Measurements from ENCODE around the gene KRTAP5-4. TPM values are rescaled to one million over a fixed set of nuclear protein-coding genes. Genes with fewer than 3 reads are reported as not detected.
"Not testable (repeated sequence)": the region's sequence is repeated elsewhere in the genome, so short reads cannot be mapped to it uniquely, and the experiment has no call there.

Gene KRTAP5-4
- total RNA-seq, 1 donor from 2014 or later: not detected

DNA sequence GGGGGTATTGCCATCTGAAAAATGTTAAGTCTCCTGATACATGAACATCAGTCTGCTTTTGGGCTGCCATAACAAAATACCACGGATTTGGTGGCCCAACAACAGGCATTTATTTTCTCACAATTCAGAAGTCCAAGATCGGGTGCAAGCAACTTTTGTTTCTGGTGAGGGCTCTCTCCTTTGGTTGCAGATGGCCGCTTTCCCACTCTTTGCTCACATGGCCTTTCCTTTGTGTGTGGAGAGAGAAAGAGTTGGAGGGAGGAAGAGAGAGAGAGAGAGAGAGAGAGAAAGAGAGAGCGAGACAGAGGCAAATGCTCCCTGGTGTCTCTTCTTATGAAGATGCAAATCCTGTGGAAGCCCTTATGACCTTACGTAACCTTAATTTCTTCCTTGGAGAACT, 21.3 kb downstream of the KRTAP5-4 start:
- Mint-ChIP-seq H3K4me3 (ENCODE audit: unreplicated experiment) (no peak overlapping the region), H3K4me1 (ENCODE audit: low read depth, unreplicated experiment) (no peaks in the 10 kb centered on the region), H3K27me3 (ENCODE audit: low read depth, unreplicated experiment) (peaks cover 61% of the 10 kb centered on the region), H3K9me3 (ENCODE audit: unreplicated experiment) (peaks cover 2% of the 10 kb centered on the region), H3K36me3 (ENCODE audit: low read depth, unreplicated experiment) (peaks cover 3% of the 10 kb centered on the region), H3K27ac (ENCODE audit: unreplicated experiment) (no peak overlapping the region)
- H3K4me2 ChIP-seq (ENCODE audit: low read length): no peak overlapping the region
- H3K27ac ChIP-seq (ENCODE audit: low read depth, low read length): no peak overlapping the region
- no peaks in the 10 kb centered on the region for H4K20me1 ChIP-seq (ENCODE audit: insufficient read depth, low read length)
- no peaks in the 10 kb centered on the region for H3K4me1 ChIP-seq (ENCODE audit: insufficient read depth, low read length)
- no peaks in the 10 kb centered on the region for H3K9me3 ChIP-seq (ENCODE audit: insufficient read depth, low read depth, low read length)
- DNase-seq (ENCODE audit: low read depth) (no peak), FAIRE-seq (no peak)
- no peak for TF ChIP-seq CTCF (IDR thresholded peaks at IDR 0.05; ENCODE audit: insufficient read depth, low read depth, low read length)
- no peak for TF ChIP-seq EZH2 (IDR thresholded peaks at IDR 0.05; ENCODE audit: insufficient read depth, low read length)
- no peak overlapping the region for H2AFZ ChIP-seq (ENCODE audit: low read depth, low read length)
- no peak overlapping the region for H3K9ac ChIP-seq (ENCODE audit: low read length)
- no peaks in the 10 kb centered on the region for H3K36me3 ChIP-seq (ENCODE audit: insufficient read depth, low read length)
- peaks cover 26% of the 10 kb centered on the region for H3K27me3 ChIP-seq (ENCODE audit: insufficient read depth, low read length)
- no peaks in the 10 kb centered on the region for H3K79me2 ChIP-seq (ENCODE audit: insufficient read depth, low read length)
- no peak overlapping the region for H3K4me3 ChIP-seq (ENCODE audit: insufficient read depth, low read depth, low read length)

- FAIRE-seq (no peak), DNase-seq (ENCODE audit: low read depth) (no peak)
- Histone ChIP-seq H2AFZ (ENCODE audit: low read depth, low read length) (no peak overlapping the region), H3K27ac (ENCODE audit: low read depth, low read length) (no peak overlapping the region), H3K79me2 (ENCODE audit: insufficient read depth, low read length) (no peaks in the 10 kb centered on the region), H3K27me3 (ENCODE audit: insufficient read depth, low read length) (peaks cover 27% of the 10 kb centered on the region), H3K36me3 (ENCODE audit: insufficient read depth, low read length) (no peaks in the 10 kb centered on the region), H3K4me2 (ENCODE audit: low read length) (no peak overlapping the region), H3K4me3 (ENCODE audit: insufficient read depth, low read depth, low read length) (no peak overlapping the region), H3K9ac (ENCODE audit: low read length) (no peak overlapping the region), H4K20me1 (ENCODE audit: insufficient read depth, low read length) (no peaks in the 10 kb centered on the region), H3K4me1 (ENCODE audit: insufficient read depth, low read length) (no peaks in the 10 kb centered on the region), H3K9me3 (ENCODE audit: insufficient read depth, low read depth, low read length) (no peaks in the 10 kb centered on the region)
- no peak for TF ChIP-seq CTCF (IDR thresholded peaks at IDR 0.05; ENCODE audit: insufficient read depth, low read depth, low read length)
- TF ChIP-seq EZH2 (IDR thresholded peaks at IDR 0.05; ENCODE audit: insufficient read depth, low read length): no peak
- Mint-ChIP-seq H3K36me3 (ENCODE audit: low read depth, unreplicated experiment) (peaks cover 3% of the 10 kb centered on the region), H3K4me1 (ENCODE audit: low read depth, unreplicated experiment) (no peaks in the 10 kb centered on the region), H3K4me3 (ENCODE audit: unreplicated experiment) (no peak overlapping the region), H3K27me3 (ENCODE audit: low read depth, unreplicated experiment) (peaks cover 69% of the 10 kb centered on the region), H3K27ac (ENCODE audit: unreplicated experiment) (no peak overlapping the region), H3K9me3 (ENCODE audit: unreplicated experiment) (peaks cover 2% of the 10 kb centered on the region)
These were observed 23.1 kb downstream of the KRTAP5-4 start for GRCh38 chr11:1598816-1599215.

- not testable (repeated sequence) for H3K27ac Mint-ChIP-seq (ENCODE audit: unreplicated experiment); DNase-seq (ENCODE audit: low read depth); H2AFZ ChIP-seq (ENCODE audit: low read depth, low read length); H3K9me3 Mint-ChIP-seq (ENCODE audit: unreplicated experiment); H3K4me1 ChIP-seq (ENCODE audit: insufficient read depth, low read length); H3K4me3 ChIP-seq (ENCODE audit: insufficient read depth, low read depth, low read length); H3K36me3 ChIP-seq (ENCODE audit: insufficient read depth, low read length); H3K9me3 ChIP-seq (ENCODE audit: insufficient read depth, low read depth, low read length); H3K4me1 Mint-ChIP-seq (ENCODE audit: low read depth, unreplicated experiment); H3K36me3 Mint-ChIP-seq (ENCODE audit: low read depth, unreplicated experiment); FAIRE-seq; H3K4me3 Mint-ChIP-seq (ENCODE audit: unreplicated experiment); H4K20me1 ChIP-seq (ENCODE audit: insufficient read depth, low read length); H3K4me2 ChIP-seq (ENCODE audit: low read length); H3K9ac ChIP-seq (ENCODE audit: low read length); H3K27ac ChIP-seq (ENCODE audit: low read depth, low read length); H3K79me2 ChIP-seq (ENCODE audit: insufficient read depth, low read length)
- peaks cover 29% of the 10 kb centered on the region for H3K27me3 ChIP-seq (ENCODE audit: insufficient read depth, low read length)
- peaks cover 69% of the 10 kb centered on the region for H3K27me3 Mint-ChIP-seq (ENCODE audit: low read depth, unreplicated experiment)
These were observed 23.5 kb downstream of the KRTAP5-4 start for GRCh38 chr11:1598406-1598805.

All from astrocyte (in vitro differentiated cells and primary cell).